ENCODE results near the gene ARHGEF10L. TPM values are rescaled to one million over a fixed set of nuclear protein-coding genes. Genes with fewer than 3 reads are reported as not detected.

Gene ARHGEF10L
- total RNA-seq, 3 donors from 2014 or later: 0.08 to 0.24 TPM; not detected in 1

GRCh38 chr1:17654519-17654918 lies 115.0 kb downstream of the ARHGEF10L start:
- no peak overlapping the region for H3K4me3 Mint-ChIP-seq
- no peak for DNase-seq
- no peaks in the 10 kb centered on the region for H3K36me3 Mint-ChIP-seq (ENCODE audit: insufficient read depth)
- no peaks in the 10 kb centered on the region for H3K9me3 Mint-ChIP-seq
- H3K27me3 Mint-ChIP-seq (ENCODE audit: low read depth): no peaks in the 10 kb centered on the region
- no peaks in the 10 kb centered on the region for H3K4me1 Mint-ChIP-seq (ENCODE audit: low read depth)
- no peak for ATAC-seq

GRCh38 chr1:17655169-17655568 lies 115.7 kb downstream of the ARHGEF10L start:
- Mint-ChIP-seq H3K9me3 (no peaks in the 10 kb centered on the region), H3K4me1 (ENCODE audit: low read depth) (no peaks in the 10 kb centered on the region)
- ATAC-seq: no peak

GRCh38 chr1:17655922-17656321 lies 116.4 kb downstream of the ARHGEF10L start:
- ATAC-seq: no peak

More at GRCh38 chr1:17655169-17655568, 115.7 kb downstream of the ARHGEF10L start:
- no peaks in the 10 kb centered on the region for H3K36me3 Mint-ChIP-seq (ENCODE audit: insufficient read depth)
- DNase-seq: no peak
- no peaks in the 10 kb centered on the region for H3K27me3 Mint-ChIP-seq (ENCODE audit: low read depth)
- H3K4me3 Mint-ChIP-seq: no peak overlapping the region

DNA sequence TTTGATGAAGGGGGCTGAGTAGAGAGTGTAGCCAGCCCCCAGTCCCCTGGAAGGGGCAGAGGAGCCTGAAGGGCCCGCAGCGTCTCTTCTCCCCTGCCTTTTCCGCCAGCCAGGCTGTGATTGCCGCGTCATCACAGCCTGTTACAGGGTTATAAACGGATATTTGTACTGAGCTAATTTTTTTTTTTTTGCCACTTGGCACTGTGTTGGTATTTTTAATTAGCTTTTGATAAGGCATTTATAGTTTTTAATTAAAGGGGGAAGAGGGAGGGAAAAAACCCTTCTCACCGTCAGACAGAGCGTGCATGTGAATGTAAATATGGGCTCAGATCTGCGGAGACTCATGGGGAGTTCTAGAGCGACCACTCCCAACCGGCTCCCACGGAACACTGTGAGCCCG lies 117.9 kb downstream of the ARHGEF10L start:
- Mint-ChIP-seq H3K4me3 (no peak overlapping the region), H3K27me3 (ENCODE audit: low read depth) (no peaks in the 10 kb centered on the region), H3K36me3 (ENCODE audit: insufficient read depth) (no peaks in the 10 kb centered on the region), H3K4me1 (ENCODE audit: low read depth) (no peaks in the 10 kb centered on the region), H3K9me3 (no peaks in the 10 kb centered on the region)
- ATAC-seq (no peak), DNase-seq (no peak)

More at GRCh38 chr1:17655922-17656321, 116.4 kb downstream of the ARHGEF10L start:
- Mint-ChIP-seq H3K4me3 (no peak overlapping the region), H3K9me3 (no peaks in the 10 kb centered on the region), H3K36me3 (ENCODE audit: insufficient read depth) (no peaks in the 10 kb centered on the region), H3K4me1 (ENCODE audit: low read depth) (no peaks in the 10 kb centered on the region), H3K27me3 (ENCODE audit: low read depth) (no peaks in the 10 kb centered on the region)
- no peak for DNase-seq

- Mint-ChIP-seq H3K4me3 (no peak overlapping the region), H3K9me3 (no peaks in the 10 kb centered on the region), H3K27me3 (ENCODE audit: low read depth) (no peaks in the 10 kb centered on the region), H3K36me3 (ENCODE audit: insufficient read depth) (no peaks in the 10 kb centered on the region), H3K4me1 (ENCODE audit: low read depth) (no peaks in the 10 kb centered on the region)
- DNase-seq: no peak
- ATAC-seq: no peak
Observed at GRCh38 chr1:17658837-17659236, 119.3 kb downstream of the ARHGEF10L start.

DNA sequence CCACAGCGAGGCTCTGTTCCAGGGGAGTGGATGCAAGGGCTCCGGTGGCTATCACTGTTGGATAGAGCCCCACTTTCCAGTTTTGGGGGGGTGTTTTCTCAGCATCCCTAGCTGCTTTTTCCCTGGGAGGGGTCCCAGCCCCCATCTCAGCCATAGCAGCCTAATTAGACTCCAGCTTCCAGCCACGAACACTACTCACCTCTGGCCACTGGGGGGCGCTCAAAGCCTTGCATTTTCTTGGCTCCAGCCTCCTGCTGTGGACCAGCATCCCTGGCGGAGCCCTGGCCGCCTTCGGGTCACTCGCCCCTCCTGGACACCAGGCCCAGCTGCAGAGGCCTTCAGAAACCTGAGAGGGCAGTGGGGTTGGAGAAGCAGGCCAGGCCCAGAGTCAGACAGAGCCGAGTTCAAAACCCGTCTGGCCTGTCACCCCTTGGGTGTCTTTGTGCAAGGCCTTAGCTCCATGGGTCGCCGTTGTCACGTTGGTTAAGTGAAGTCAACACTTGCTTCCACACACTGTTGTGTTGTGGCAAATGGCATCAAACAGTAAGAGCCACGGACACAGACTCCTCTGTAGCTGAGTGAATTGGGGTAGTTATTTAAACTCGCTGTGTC lies 122.2 kb downstream of the ARHGEF10L start:
- Mint-ChIP-seq H3K4me3 (no peak overlapping the region), H3K4me1 (ENCODE audit: low read depth) (no peaks in the 10 kb centered on the region), H3K9me3 (no peaks in the 10 kb centered on the region), H3K27me3 (ENCODE audit: low read depth) (no peaks in the 10 kb centered on the region), H3K36me3 (ENCODE audit: insufficient read depth) (no peaks in the 10 kb centered on the region)
- peak; percentile 39 for DNase-seq
- ATAC-seq: no peak

- no peaks in the 10 kb centered on the region for H3K27me3 Mint-ChIP-seq (ENCODE audit: low read depth)
- no peak for ATAC-seq
- H3K36me3 Mint-ChIP-seq (ENCODE audit: insufficient read depth): no peaks in the 10 kb centered on the region
- no peaks in the 10 kb centered on the region for H3K4me1 Mint-ChIP-seq (ENCODE audit: low read depth)
- H3K4me3 Mint-ChIP-seq: no peak overlapping the region
- no peak for DNase-seq
- H3K9me3 Mint-ChIP-seq: no peaks in the 10 kb centered on the region
Observed at GRCh38 chr1:17662296-17662695, 122.8 kb downstream of the ARHGEF10L start.

- DNase-seq (no peak), ATAC-seq (no peak)
- H3K4me3 Mint-ChIP-seq: no peak overlapping the region
- H3K4me1 Mint-ChIP-seq (ENCODE audit: low read depth): no peaks in the 10 kb centered on the region
- no peaks in the 10 kb centered on the region for H3K36me3 Mint-ChIP-seq (ENCODE audit: insufficient read depth)
- H3K27me3 Mint-ChIP-seq (ENCODE audit: low read depth): no peaks in the 10 kb centered on the region
- no peaks in the 10 kb centered on the region for H3K9me3 Mint-ChIP-seq
Observed at GRCh38 chr1:17662786-17663185, 123.3 kb downstream of the ARHGEF10L start.

- Mint-ChIP-seq H3K9me3 (no peaks in the 10 kb centered on the region), H3K4me1 (ENCODE audit: low read depth) (no peaks in the 10 kb centered on the region), H3K4me3 (no peak overlapping the region), H3K27me3 (ENCODE audit: low read depth) (no peaks in the 10 kb centered on the region), H3K36me3 (ENCODE audit: insufficient read depth) (no peaks in the 10 kb centered on the region)
- ATAC-seq: no peak
- no peak for DNase-seq
Observed at GRCh38 chr1:17663646-17664045, 124.1 kb downstream of the ARHGEF10L start.

GRCh38 chr1:17664322-17664721 lies 124.8 kb downstream of the ARHGEF10L start:
- Mint-ChIP-seq H3K4me1 (ENCODE audit: low read depth) (no peaks in the 10 kb centered on the region), H3K36me3 (ENCODE audit: insufficient read depth) (no peaks in the 10 kb centered on the region), H3K4me3 (no peak overlapping the region), H3K9me3 (no peaks in the 10 kb centered on the region), H3K27me3 (ENCODE audit: low read depth) (no peaks in the 10 kb centered on the region)
- DNase-seq (no peak), ATAC-seq (no peak)

- Mint-ChIP-seq H3K9me3 (no peaks in the 10 kb centered on the region), H3K27me3 (ENCODE audit: low read depth) (no peaks in the 10 kb centered on the region), H3K4me1 (ENCODE audit: low read depth) (no peaks in the 10 kb centered on the region), H3K36me3 (ENCODE audit: insufficient read depth) (no peaks in the 10 kb centered on the region), H3K4me3 (no peak overlapping the region)
- ATAC-seq (no peak), DNase-seq (no peak)
Observed at GRCh38 chr1:17665054-17665453, 125.6 kb downstream of the ARHGEF10L start.

DNA sequence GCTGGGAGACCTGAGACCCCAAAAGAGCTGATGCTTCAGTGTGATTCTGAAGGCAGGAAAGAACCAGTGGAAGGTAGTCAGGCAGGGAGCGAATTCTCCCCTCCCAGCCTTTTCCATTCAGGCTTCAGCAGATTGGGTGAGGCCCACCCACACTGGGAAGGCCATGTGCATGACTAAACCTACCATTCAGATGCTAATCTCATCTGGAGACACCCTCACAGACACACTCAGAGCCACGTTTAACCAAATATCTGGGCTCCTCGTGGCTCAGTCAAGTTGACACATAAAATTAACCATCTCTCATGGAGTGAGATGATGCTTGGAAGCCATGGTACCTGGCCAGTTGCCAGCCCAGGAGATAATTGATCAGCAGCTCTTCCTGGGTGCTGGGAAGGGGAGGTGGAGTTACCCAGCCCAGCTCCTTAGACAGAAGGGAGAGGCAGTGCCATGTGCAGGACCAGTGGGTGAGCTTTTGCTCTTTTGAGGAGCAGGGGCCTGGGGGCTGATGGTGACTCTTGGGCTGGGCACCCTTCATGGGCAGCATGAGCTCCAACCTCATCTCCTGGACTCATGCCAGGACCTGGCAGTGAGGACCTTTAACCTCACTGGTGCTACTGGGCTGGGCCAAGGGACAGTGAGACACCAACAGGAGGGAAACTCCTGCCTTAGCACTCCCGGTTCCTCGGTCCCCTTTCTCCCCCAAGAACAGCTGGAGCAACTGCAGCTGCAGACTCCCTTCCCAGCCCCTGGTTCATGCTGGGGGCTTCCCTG lies 126.6 kb downstream of the ARHGEF10L start:
- no peaks in the 10 kb centered on the region for H3K36me3 Mint-ChIP-seq (ENCODE audit: insufficient read depth)
- no peak for DNase-seq
- no peaks in the 10 kb centered on the region for H3K9me3 Mint-ChIP-seq
- no peaks in the 10 kb centered on the region for H3K4me1 Mint-ChIP-seq (ENCODE audit: low read depth)
- H3K4me3 Mint-ChIP-seq: no peak overlapping the region
- no peak for ATAC-seq
- no peaks in the 10 kb centered on the region for H3K27me3 Mint-ChIP-seq (ENCODE audit: low read depth)

GRCh38 chr1:17667641-17668040 lies 128.1 kb downstream of the ARHGEF10L start:
- no peaks in the 10 kb centered on the region for H3K4me1 Mint-ChIP-seq (ENCODE audit: low read depth)
- ATAC-seq: no peak
- H3K27me3 Mint-ChIP-seq (ENCODE audit: low read depth): no peaks in the 10 kb centered on the region
- no peak overlapping the region for H3K4me3 Mint-ChIP-seq
- no peaks in the 10 kb centered on the region for H3K9me3 Mint-ChIP-seq
- no peaks in the 10 kb centered on the region for H3K36me3 Mint-ChIP-seq (ENCODE audit: insufficient read depth)
- no peak for DNase-seq

- no peak for DNase-seq
- no peak for ATAC-seq
- Mint-ChIP-seq H3K27me3 (ENCODE audit: low read depth) (no peaks in the 10 kb centered on the region), H3K9me3 (no peaks in the 10 kb centered on the region), H3K4me3 (no peak overlapping the region), H3K36me3 (ENCODE audit: insufficient read depth) (no peaks in the 10 kb centered on the region), H3K4me1 (ENCODE audit: low read depth) (no peaks in the 10 kb centered on the region)
Observed at GRCh38 chr1:17668195-17668594, 128.7 kb downstream of the ARHGEF10L start.

DNA sequence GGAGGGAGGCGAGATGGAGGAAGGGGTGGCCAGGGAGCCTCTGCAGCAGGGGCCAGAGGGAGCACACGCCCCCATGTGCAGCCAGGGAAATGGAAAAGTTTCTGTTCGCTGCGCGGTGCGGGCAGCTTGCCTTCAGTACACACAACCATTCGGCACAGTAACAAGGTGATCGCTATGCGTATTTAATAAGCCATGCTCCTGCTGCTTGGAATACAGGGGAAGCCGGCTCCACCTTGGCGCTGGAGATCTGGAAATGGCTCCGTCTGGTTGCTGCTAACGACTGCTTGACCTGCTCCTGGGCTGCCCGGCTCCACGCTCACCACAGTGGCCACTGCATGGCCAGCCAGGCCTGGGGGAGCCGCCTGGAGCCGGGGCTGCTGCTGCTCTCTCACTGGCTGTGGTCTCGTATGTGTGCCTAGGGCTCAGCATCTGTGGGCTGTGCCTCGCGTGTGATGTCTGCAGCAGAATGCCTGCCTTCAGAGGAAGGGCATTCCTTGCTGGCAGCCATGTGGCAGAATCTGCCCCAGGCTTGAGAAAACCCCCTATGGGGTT lies 129.2 kb downstream of the ARHGEF10L start:
- H3K27me3 Mint-ChIP-seq (ENCODE audit: low read depth): no peaks in the 10 kb centered on the region
- H3K4me1 Mint-ChIP-seq (ENCODE audit: low read depth): no peaks in the 10 kb centered on the region

More for the DNA sequence above, 129.2 kb downstream of the ARHGEF10L start:
- Mint-ChIP-seq H3K9me3 (no peaks in the 10 kb centered on the region), H3K36me3 (ENCODE audit: insufficient read depth) (no peaks in the 10 kb centered on the region), H3K4me3 (no peak overlapping the region)
- DNase-seq (no peak), ATAC-seq (no peak)

All from activated T-cell treated with anti-CD3 and anti-CD28 coated beads, Interleukin-2, amount 50 U/mL, for 4 hours (primary cell).